ENCODE data around the gene FYN. TPM values are rescaled to one million over a fixed set of nuclear protein-coding genes. Genes with fewer than 3 reads are reported as not detected.

The FYN gene
- polyA plus RNA-seq, 3 donors: 88.4 to 149 (median 114) TPM

DNA sequence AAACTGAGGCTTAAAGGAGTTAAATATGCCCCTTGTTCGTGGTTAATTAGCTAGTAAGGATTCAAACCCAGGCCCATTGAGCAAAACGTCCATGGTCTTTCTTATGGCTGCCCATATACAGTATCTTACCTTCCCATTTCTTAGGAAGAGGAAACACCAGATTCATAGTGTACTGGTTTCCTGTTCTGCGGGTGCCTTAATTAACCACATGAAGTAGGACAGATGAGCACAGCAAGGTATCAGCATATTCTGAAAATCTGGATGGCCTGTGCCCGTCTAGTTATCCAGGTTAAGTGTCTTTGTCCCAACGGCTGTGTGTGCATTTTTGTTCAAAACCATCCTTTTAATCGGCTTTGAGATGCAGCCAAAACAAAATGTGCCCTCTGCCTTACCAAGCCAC, 174.1 kb downstream of the FYN start:
- no peaks in the 10 kb centered on the region for H3K27me3 Mint-ChIP-seq (ENCODE audit: low read depth in 3 of 3)
- Histone ChIP-seq H3K36me3 (replicated peaks in 1 of 2; ENCODE audit: control insufficient read depth in 1 of 2, insufficient read depth in 2 of 2, low read length in 2 of 2) (peaks cover 87 to 100% of the 10 kb centered on the region in 2 donors), H3K4me3 (replicated peaks in 1 of 3; ENCODE audit: low read depth in 2 of 3, low read length in 3 of 3) (no peak overlapping the region), H4K20me1 (ENCODE audit: insufficient read depth, low read length) (peaks cover 42% of the 10 kb centered on the region), H3K27ac (ENCODE audit: low read depth in 1 of 2, low read length in 2 of 2) (no peak overlapping the region), H3K4me1 (ENCODE audit: control insufficient read depth in 1 of 2, insufficient read depth in 2 of 2, low read length in 2 of 2) (no peaks in the 10 kb centered on the region), H3K9ac (ENCODE audit: insufficient read depth, low read length, poor library complexity, severe bottlenecking) (no peak overlapping the region), H3K27me3 (ENCODE audit: control insufficient read depth in 2 of 2, insufficient read depth in 2 of 2, low read length in 2 of 2) (no peaks in the 10 kb centered on the region), H3K9me3 (replicated peaks in 1 of 2; ENCODE audit: control insufficient read depth in 1 of 2, insufficient read depth in 1 of 2, low read length in 2 of 2) (no peaks in the 10 kb centered on the region), H3K79me2 (ENCODE audit: insufficient read depth, low read length) (no peaks in the 10 kb centered on the region), H3K4me2 (replicated peaks; ENCODE audit: extremely low read depth, low read length, poor library complexity, severe bottlenecking) (no peak overlapping the region), H2AFZ (ENCODE audit: insufficient read depth, low read depth, low read length, poor library complexity, severe bottlenecking) (no peak overlapping the region)
- TF ChIP-seq, protein P1, sequence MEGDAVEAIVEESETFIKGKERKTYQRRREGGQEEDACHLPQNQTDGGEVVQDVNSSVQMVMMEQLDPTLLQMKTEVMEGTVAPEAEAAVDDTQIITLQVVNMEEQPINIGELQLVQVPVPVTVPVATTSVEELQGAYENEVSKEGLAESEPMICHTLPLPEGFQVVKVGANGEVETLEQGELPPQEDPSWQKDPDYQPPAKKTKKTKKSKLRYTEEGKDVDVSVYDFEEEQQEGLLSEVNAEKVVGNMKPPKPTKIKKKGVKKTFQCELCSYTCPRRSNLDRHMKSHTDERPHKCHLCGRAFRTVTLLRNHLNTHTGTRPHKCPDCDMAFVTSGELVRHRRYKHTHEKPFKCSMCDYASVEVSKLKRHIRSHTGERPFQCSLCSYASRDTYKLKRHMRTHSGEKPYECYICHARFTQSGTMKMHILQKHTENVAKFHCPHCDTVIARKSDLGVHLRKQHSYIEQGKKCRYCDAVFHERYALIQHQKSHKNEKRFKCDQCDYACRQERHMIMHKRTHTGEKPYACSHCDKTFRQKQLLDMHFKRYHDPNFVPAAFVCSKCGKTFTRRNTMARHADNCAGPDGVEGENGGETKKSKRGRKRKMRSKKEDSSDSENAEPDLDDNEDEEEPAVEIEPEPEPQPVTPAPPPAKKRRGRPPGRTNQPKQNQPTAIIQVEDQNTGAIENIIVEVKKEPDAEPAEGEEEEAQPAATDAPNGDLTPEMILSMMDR (IDR thresholded peaks at IDR 0.05): no peak
- H3K27ac Mint-ChIP-seq: no peak overlapping the region
- no peaks in the 10 kb centered on the region for H3K4me1 Mint-ChIP-seq
- H3K4me3 Mint-ChIP-seq: no peak overlapping the region
- intact Hi-C loops (cut with micrococcal nuclease): no loop called here
- WGBS (ENCODE audit: insufficient coverage): 29% methylated on average over 3 of the region's 6 CpGs
- peaks cover 87 to 99% of the 10 kb centered on the region in 2 donors for H3K36me3 Mint-ChIP-seq
- DNase-seq: no peak
- H3K9me3 Mint-ChIP-seq: no peaks in the 10 kb centered on the region

DNA sequence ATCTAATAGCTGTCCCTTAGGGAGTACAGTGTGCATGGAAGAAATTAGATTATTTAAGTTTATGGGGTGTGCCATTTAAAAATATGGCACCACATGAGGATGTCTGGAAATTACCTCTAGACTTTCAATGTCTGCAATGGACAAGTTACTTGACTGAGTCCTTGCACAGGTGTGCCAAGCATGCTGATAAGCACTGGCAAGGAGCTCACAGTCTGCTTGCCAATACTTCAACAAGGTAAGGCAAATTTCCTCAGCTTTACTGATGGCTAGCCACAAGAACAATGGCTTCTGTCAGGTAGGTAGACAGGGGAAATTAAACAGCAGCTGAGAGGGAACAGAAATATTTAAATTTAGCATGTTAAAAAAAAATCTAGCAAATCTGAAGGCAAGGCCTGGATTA, 176.4 kb downstream of the FYN start:
- H3K4me3 ChIP-seq (replicated peaks in 1 of 3; ENCODE audit: low read depth in 2 of 3, low read length in 3 of 3): no peak overlapping the region
- Mint-ChIP-seq H3K4me1 (no peaks in the 10 kb centered on the region), H3K36me3 (peaks cover 85 to 99% of the 10 kb centered on the region in 2 donors), H3K27me3 (ENCODE audit: low read depth in 3 of 3) (no peaks in the 10 kb centered on the region), H3K27ac (no peak overlapping the region), H3K9me3 (no peaks in the 10 kb centered on the region), H3K4me3 (no peak overlapping the region)
- no peaks in the 10 kb centered on the region for H3K9me3 ChIP-seq (replicated peaks in 1 of 2; ENCODE audit: control insufficient read depth in 1 of 2, insufficient read depth in 1 of 2, low read length in 2 of 2)
- H3K4me2 ChIP-seq (replicated peaks; ENCODE audit: extremely low read depth, low read length, poor library complexity, severe bottlenecking): no peak overlapping the region
- intact Hi-C loops (cut with micrococcal nuclease): no loop called here
- TF ChIP-seq, protein P1 (IDR thresholded peaks at IDR 0.05): no peak
- DNase-seq: no peak
- no peak overlapping the region for H3K9ac ChIP-seq (ENCODE audit: insufficient read depth, low read length, poor library complexity, severe bottlenecking)
- no peaks in the 10 kb centered on the region for H3K4me1 ChIP-seq (ENCODE audit: control insufficient read depth in 1 of 2, insufficient read depth in 2 of 2, low read length in 2 of 2)
- no peak overlapping the region for H2AFZ ChIP-seq (ENCODE audit: insufficient read depth, low read depth, low read length, poor library complexity, severe bottlenecking)
- peaks cover 87 to 100% of the 10 kb centered on the region in 2 donors for H3K36me3 ChIP-seq (replicated peaks in 1 of 2; ENCODE audit: control insufficient read depth in 1 of 2, insufficient read depth in 2 of 2, low read length in 2 of 2)
- peaks cover 54% of the 10 kb centered on the region for H4K20me1 ChIP-seq (ENCODE audit: insufficient read depth, low read length)
- H3K27me3 ChIP-seq (ENCODE audit: control insufficient read depth in 2 of 2, insufficient read depth in 2 of 2, low read length in 2 of 2): no peaks in the 10 kb centered on the region
- H3K27ac ChIP-seq (ENCODE audit: low read depth in 1 of 2, low read length in 2 of 2): no peak overlapping the region
- no peaks in the 10 kb centered on the region for H3K79me2 ChIP-seq (ENCODE audit: insufficient read depth, low read length)

All from CD14-positive monocyte (primary cell).